VCaP (cell line): ENCODE measurements around the gene DYDC2.

Experiments used
- H3K27ac ChIP-seq: fragments of 450-650 bp; 2 replicates; pipeline ENCODE4 v1.5.1; 2017
- CTCF ChIP-seq: fragments of 450-650 bp; conservative IDR thresholded peaks from 2 replicates; pipeline ENCODE4 v1.5.1; 2017; ENCODE audit warnings: mild to moderate bottlenecking, moderate library complexity

DYDC2 gene

GRCh38 chr10:80412486-80412885 is 55.9 kb downstream of the DYDC2 start:
- H3K27ac ChIP-seq, result peak overlapping the region; percentile 86; the same call in 1 of the 2 replicates
- TF ChIP-seq CTCF, result no peak

- peak overlapping the region; percentile 86 for H3K27ac ChIP-seq
- no peak for TF ChIP-seq CTCF
Observed at GRCh38 chr10:80413271-80413996, 56.9 kb downstream of the DYDC2 start.

GRCh38 chr10:80414142-80414895 is 57.7 kb downstream of the DYDC2 start:
- no peak for TF ChIP-seq CTCF
- peak overlapping the region; percentile 86 for H3K27ac ChIP-seq

GRCh38 chr10:80415734-80416478 is 59.3 kb downstream of the DYDC2 start:
- H3K27ac ChIP-seq, result peak overlapping the region; percentile 86
- TF ChIP-seq CTCF, result no peak

GRCh38 chr10:80416479-80417098 is 60.0 kb downstream of the DYDC2 start:
- peak overlapping the region; percentile 86 for H3K27ac ChIP-seq
- TF ChIP-seq CTCF, result no peak

- H3K27ac ChIP-seq, result peak overlapping the region; percentile 86
Observed at GRCh38 chr10:80417256-80417655, 60.7 kb downstream of the DYDC2 start.
